WTC11 (cell line): ENCODE measurements around the gene TSC22D4. TPM values are rescaled to one million over a fixed set of nuclear protein-coding genes. Genes with fewer than 3 reads are reported as not detected.
A peak's percentile ranks its signal among the peaks of the same experiment; 100 is the strongest.

Experiments used
- ATAC-seq: fragments of 200-7000 bp; cut with Tn5 transposase; 2 replicates; pipeline ENCODE4 v1.10.0; 2021; ENCODE audit warnings: mild to moderate bottlenecking, moderate library complexity
- CTCF ChIA-PET: fragments of 300-600 bp; sonication (Branson Sonifier 250); formaldehyde crosslinking; loops from one replicate; lab custom pipeline; 2021; ENCODE audit warnings: antibody characterized with exemption; lab: Charles Lee
- POLR2A ChIA-PET: fragments of 350-600 bp; sonication (Branson Sonifier 250); formaldehyde crosslinking; loops from one replicate; lab custom pipeline; 2021; ENCODE audit warnings: antibody characterized with exemption; lab: Charles Lee
- DNase-seq: peaks from one replicate; pipeline ENCODE4 v3.0.0; 2021; ENCODE audit warnings: low spot score
- H3K27ac Mint-ChIP-seq: 2 replicates; pipeline ENCODE4 v1.8.0; 2021; ENCODE audit warnings: mixed read lengths
- H3K27me3 Mint-ChIP-seq: 2 replicates; pipeline ENCODE4 v1.8.0; 2021; ENCODE audit warnings: low read depth, mild to moderate bottlenecking, moderate library complexity, mixed read lengths
- H3K36me3 Mint-ChIP-seq: 2 replicates; pipeline ENCODE4 v1.8.0; 2021; ENCODE audit warnings: mixed read lengths
- H3K4me1 Mint-ChIP-seq: 2 replicates; pipeline ENCODE4 v1.8.0; 2022; ENCODE audit warnings: mixed read lengths
- H3K4me3 Mint-ChIP-seq: 2 replicates; pipeline ENCODE4 v1.8.0; 2021; ENCODE audit warnings: mild to moderate bottlenecking, moderate library complexity, mixed read lengths
- H3K9me3 Mint-ChIP-seq: 2 replicates; pipeline ENCODE4 v1.8.0; 2021; ENCODE audit warnings: mixed read lengths
- ATF1 ChIP-seq: sonication (generic); formaldehyde crosslinking; IDR thresholded peaks from 2 replicates; pipeline ENCODE4 v1.8.1; 2023; ENCODE audit warnings: mild to moderate bottlenecking, moderate library complexity, missing genetic modification reagents
- ATF6 ChIP-seq: sonication (generic); formaldehyde crosslinking; IDR thresholded peaks from 2 replicates; pipeline ENCODE4 v1.8.1; 2023; ENCODE audit warnings: mild to moderate bottlenecking, missing genetic modification reagents
- E2F4 ChIP-seq: sonication (generic); formaldehyde crosslinking; IDR thresholded peaks from 2 replicates; pipeline ENCODE4 v1.8.1; 2022; ENCODE audit warnings: low read depth, mild to moderate bottlenecking, moderate library complexity, missing genetic modification reagents, borderline replicate concordance
- FOXJ3 ChIP-seq: sonication (generic); formaldehyde crosslinking; IDR thresholded peaks from 2 replicates; pipeline ENCODE4 v1.9.0; 2021; ENCODE audit warnings: missing genetic modification reagents, mild to moderate bottlenecking, borderline replicate concordance
- HMGA2 ChIP-seq: fragments of 250-450 bp; sonication (Bioruptor Pico); IDR thresholded peaks from 2 replicates; pipeline ENCODE4 v1.4.0; 2021; ENCODE audit warnings: mild to moderate bottlenecking, moderate library complexity
- IRF1 ChIP-seq: sonication (generic); formaldehyde crosslinking; IDR thresholded peaks from 2 replicates; pipeline ENCODE4 v1.8.0; 2023; ENCODE audit warnings: missing genetic modification reagents
- MAX ChIP-seq: sonication (generic); formaldehyde crosslinking; IDR thresholded peaks from 2 replicates; pipeline ENCODE4 v1.8.0; 2022; ENCODE audit warnings: mild to moderate bottlenecking, missing genetic modification reagents
- MLX ChIP-seq: sonication (generic); formaldehyde crosslinking; IDR thresholded peaks from 2 replicates; pipeline ENCODE4 v1.8.1; 2023; ENCODE audit warnings: mild to moderate bottlenecking, missing genetic modification reagents, moderate library complexity
- NR2C2 ChIP-seq: sonication (generic); formaldehyde crosslinking; IDR thresholded peaks from 2 replicates; pipeline ENCODE4 v1.8.0; 2022; ENCODE audit warnings: mild to moderate bottlenecking, missing genetic modification reagents
- OVOL2 ChIP-seq: fragments of 250-450 bp; sonication (Bioruptor Pico); IDR thresholded peaks from 2 replicates; pipeline ENCODE4 v1.9.0; 2021; ENCODE audit warnings: mild to moderate bottlenecking, borderline replicate concordance
- PRDM15 ChIP-seq: sonication (generic); formaldehyde crosslinking; IDR thresholded peaks from 2 replicates; pipeline ENCODE4 v1.8.0; 2022; ENCODE audit warnings: missing genetic modification reagents
- PRRX2 ChIP-seq: fragments of 250-450 bp; sonication (Bioruptor Pico); IDR thresholded peaks from 2 replicates; pipeline ENCODE4 v1.8.0; 2021; ENCODE audit warnings: mild to moderate bottlenecking
- USF2 ChIP-seq: sonication (generic); formaldehyde crosslinking; IDR thresholded peaks from 2 replicates; pipeline ENCODE4 v1.8.1; 2023; ENCODE audit warnings: mild to moderate bottlenecking, missing genetic modification reagents, moderate library complexity
- ZNF121 ChIP-seq: sonication (generic); formaldehyde crosslinking; IDR thresholded peaks from 2 replicates; pipeline ENCODE4 v1.8.0; 2023; ENCODE audit warnings: missing genetic modification reagents
- ZNF263 ChIP-seq: sonication (generic); formaldehyde crosslinking; IDR thresholded peaks from 2 replicates; pipeline ENCODE4 v1.8.1; 2022; ENCODE audit warnings: low read depth, mild to moderate bottlenecking, moderate library complexity, missing genetic modification reagents
- ZNF396 ChIP-seq: fragments of 250-450 bp; sonication (Bioruptor Pico); IDR thresholded peaks from 2 replicates; pipeline ENCODE4 v1.8.0; 2021; ENCODE audit warnings: mild to moderate bottlenecking, moderate library complexity, borderline replicate concordance
- ZNF423 ChIP-seq: fragments of 250-450 bp; sonication (Bioruptor Pico); IDR thresholded peaks from 2 replicates; pipeline ENCODE4 v2.1.2; 2022; ENCODE audit warnings: mild to moderate bottlenecking, moderate library complexity
- ZNF512 ChIP-seq: sonication (generic); formaldehyde crosslinking; IDR thresholded peaks from 2 replicates; pipeline ENCODE4 v1.8.1; 2022; ENCODE audit warnings: missing genetic modification reagents, borderline replicate concordance
- total RNA-seq: library from RNA; stranded (reverse); gene quantifications from 3 replicates; pipeline ENCODE4 v1.2.3, GENCODE V29; 2021

The TSC22D4 gene
- total RNA-seq, 1 experiment from 2014 or later = 34.5 TPM

- TF ChIP-seq IRF1 (CRISPR knock-in tag) = no peak
- TF ChIP-seq USF2 (CRISPR knock-in tag) = no peak
- TF ChIP-seq HMGA2 (CRISPR knock-in tag) = no peak
These were observed 13.7 kb downstream of the TSC22D4 start (continued) for GRCh38 chr7:100465299-100465698.

GRCh38 chr7:100464791-100465190 lies 14.2 kb downstream of the TSC22D4 start:
- TF ChIP-seq ZNF121 (CRISPR knock-in tag) (no peak), ZNF512 (CRISPR knock-in tag) (0 out of 2 replicates have a peak, but pooled peaks have one; percentile 31)
- Mint-ChIP-seq H3K4me1 (0 out of 2 replicates have a peak, but pooled peaks cover 2% of the 10 kb centered on the region), H3K9me3 (no peaks in the 10 kb centered on the region), H3K27ac (no peak overlapping the region), H3K36me3 (no peaks in the 10 kb centered on the region), H3K27me3 (no peaks in the 10 kb centered on the region; the same call in 1 of the 2 replicates), H3K4me3 (no peak overlapping the region)
- CTCF ChIA-PET = interaction anchor here (0.7 to 7.9 kb wide), 20 partner anchors 7 to 323 kb away, joined by 3 to 56 read pairs (median 8); partner anchors contain the start of genes AGFG2, MOSPD3, NYAP1 and TSC22D4
- DNase-seq (no peak), ATAC-seq (no peak)
- POLR2A ChIA-PET = no interaction called here

- no peak for DNase-seq
- ATAC-seq = no peak
- ChIA-PET CTCF (interaction anchor here (0.8 to 7.9 kb wide), 9 partner anchors 9 to 149 kb away, joined by 3 to 56 read pairs (median 8); partner anchors contain the start of genes AGFG2, MOSPD3 and TSC22D4), POLR2A (no interaction called here)
- H3K36me3 Mint-ChIP-seq = no peaks in the 10 kb centered on the region
- H3K27ac Mint-ChIP-seq = peak within 1 kb of the TSS; percentile 53; the same call in 1 of the 2 replicates
- no peak within 1 kb of the TSS for H3K4me3 Mint-ChIP-seq
- no peaks in the 10 kb centered on the region; the same call in none of the 2 replicates for H3K27me3 Mint-ChIP-seq
- H3K4me1 Mint-ChIP-seq = no peaks in the 10 kb centered on the region
- no peaks in the 10 kb centered on the region for H3K9me3 Mint-ChIP-seq
- TF ChIP-seq FOXJ3 (CRISPR knock-in tag) (no peak), MLX (CRISPR knock-in tag) (no peak), ATF1 (CRISPR knock-in tag) (no peak), OVOL2 (CRISPR knock-in tag) (no peak), PRDM15 (CRISPR knock-in tag) (no peak), MAX (CRISPR knock-in tag) (no peak), ZNF423 (CRISPR knock-in tag) (no peak), IRF1 (CRISPR knock-in tag) (no peak), ZNF396 (CRISPR knock-in tag) (no peak), ZNF121 (CRISPR knock-in tag) (no peak), NR2C2 (no peak), E2F4 (no peak), ATF6 (CRISPR knock-in tag) (no peak), PRRX2 (no peak), ZNF263 (CRISPR knock-in tag) (no peak), USF2 (CRISPR knock-in tag) (no peak)
These were observed 14.8 kb downstream of the TSC22D4 start, which contains the start of gene SPACDR for GRCh38 chr7:100464210-100464660. SPACDR (minus strand) TSS chr7:100464260; CDS start chr7:100464025, 235 bp downstream.
